ENCODE data around the gene AKT2.

Gene AKT2

GRCh38 chr19:40277356-40278059 lies 7.6 kb downstream of the AKT2 start:
- FAIRE-seq, result no peak
- DNase-seq (ENCODE audit: extremely low spot score, insufficient read length, low read depth), result no peak

- DNase-seq (ENCODE audit: extremely low spot score, insufficient read length, low read depth) (no peak), FAIRE-seq (peak; percentile 72)
Observed at GRCh38 chr19:40274585-40275544, 10.3 kb downstream of the AKT2 start.

DNA sequence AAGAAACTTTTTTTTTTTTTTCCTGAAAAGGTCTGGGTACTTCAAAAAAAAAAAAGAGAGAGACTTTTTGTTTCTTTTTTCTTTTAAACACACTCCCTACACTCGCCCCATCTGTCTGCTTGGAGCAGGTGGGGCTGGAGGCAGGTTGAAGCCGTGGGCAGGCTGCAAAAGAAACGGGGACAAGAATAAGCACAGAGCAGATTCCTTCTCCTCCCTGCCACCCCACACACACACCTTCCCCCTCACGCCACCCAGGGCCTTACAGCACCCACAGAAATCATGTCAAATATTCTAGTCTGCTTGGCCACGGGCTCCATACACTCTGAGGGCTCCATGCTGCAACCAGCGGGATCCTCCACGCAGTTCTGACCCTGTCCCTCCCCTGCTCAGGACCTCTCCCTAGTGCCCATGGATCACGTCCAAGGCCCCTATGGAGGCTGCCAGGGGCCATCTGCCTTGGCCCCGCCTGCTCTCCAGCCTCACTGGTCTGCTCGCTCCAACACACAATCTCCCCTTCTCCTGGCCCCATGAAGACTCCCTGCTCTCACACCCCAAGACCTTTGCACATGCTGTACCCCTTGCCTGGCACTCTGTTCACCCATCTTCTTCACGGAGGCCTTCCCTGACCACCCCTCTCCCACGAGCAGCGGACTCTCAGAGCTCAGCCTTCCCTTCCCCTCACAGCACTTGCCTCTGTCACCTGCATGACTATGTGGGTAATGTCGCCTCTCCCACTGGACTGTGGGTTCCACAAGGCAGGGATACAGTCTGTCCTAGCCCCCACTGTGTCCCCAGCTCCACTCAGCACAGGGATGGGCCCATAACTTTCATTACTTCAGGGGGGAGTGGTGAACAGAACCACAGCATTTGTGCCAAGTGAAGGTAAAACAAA lies 11.4 kb downstream of the AKT2 start:
- DNase-seq (ENCODE audit: extremely low spot score, insufficient read length, low read depth), result no peak
- no peak for FAIRE-seq

DNA sequence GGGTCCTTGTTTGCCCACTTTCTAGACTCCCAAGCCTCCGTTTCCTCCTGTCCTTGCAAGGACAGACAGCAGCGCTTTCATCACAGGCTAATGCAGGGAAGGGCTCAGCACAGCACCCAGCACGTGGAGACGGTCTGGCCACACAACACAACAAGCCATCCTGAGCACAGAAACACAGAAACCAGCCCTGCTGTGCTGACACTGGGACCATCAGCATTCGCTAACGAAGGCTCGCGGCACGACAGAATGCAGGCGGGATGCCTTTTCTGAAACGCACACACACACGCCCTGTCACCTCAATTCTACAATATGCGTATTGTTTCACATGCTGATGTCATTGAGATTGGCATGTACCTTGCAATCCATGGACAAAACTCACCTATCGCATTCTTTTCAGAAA lies 12.9 kb downstream of the AKT2 start:
- DNase-seq (ENCODE audit: extremely low spot score, insufficient read length, low read depth) (no peak), FAIRE-seq (no peak)

DNA sequence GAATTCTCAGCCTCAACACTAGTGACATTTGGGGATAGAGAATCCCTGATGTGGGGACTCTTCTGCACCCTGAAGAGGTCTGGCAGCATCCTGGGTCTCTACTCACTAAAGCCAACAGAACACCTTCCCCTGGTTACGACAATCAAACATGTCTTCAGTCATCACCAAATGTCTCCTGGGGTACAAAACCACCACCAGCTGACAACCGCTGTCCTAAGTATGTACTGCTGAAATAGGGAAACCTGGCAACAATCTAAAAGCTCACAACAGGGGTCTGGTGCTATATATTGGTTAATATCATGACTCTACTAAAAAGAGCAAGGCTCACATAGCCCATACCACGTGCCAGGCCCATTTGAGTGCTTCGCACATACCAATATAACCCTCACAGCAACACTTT lies 13.4 kb downstream of the AKT2 start:
- DNase-seq (ENCODE audit: extremely low spot score, insufficient read length, low read depth) (no peak), FAIRE-seq (no peak)

DNA sequence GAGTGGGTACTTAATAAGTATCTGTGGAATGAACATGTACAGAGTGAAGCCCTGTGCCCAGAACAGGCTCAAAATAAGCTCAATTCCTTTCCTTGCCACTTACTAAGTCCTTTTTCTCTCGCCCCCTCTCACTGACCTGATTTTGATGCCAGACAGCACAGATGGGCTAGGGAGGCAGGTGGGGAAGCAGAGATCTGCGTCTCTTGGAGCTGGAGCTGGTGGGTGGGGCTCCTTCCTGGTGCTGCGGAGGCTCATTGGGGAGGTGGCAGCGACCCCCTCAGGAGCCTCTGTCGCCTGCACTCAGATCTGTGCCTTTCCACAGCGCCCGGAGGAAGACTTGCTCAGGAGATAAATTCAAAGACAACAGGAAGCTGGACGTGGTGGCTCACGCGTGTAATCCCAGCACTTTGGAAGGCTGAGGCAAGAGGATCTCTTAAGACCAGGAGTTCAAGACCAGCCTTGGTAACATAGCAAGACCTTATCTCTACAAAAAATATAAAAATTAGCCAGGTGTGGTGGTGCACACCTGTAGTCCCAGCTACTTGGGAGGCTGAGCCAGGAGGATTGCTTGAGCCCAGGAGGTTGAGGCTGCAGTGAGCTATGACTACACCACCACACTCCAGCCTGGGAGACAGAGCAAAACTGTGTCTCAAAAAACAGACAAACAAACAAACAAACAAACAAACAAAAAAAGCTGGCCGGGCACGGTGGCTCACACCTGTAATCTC lies 14.6 kb downstream of the AKT2 start:
- no peak for DNase-seq (ENCODE audit: extremely low spot score, insufficient read length, low read depth)
- no peak for FAIRE-seq

GRCh38 chr19:40269216-40269940 lies 15.8 kb downstream of the AKT2 start:
- DNase-seq (ENCODE audit: extremely low spot score, insufficient read length, low read depth), result no peak
- FAIRE-seq, result no peak

GRCh38 chr19:40267601-40267997 lies 17.5 kb downstream of the AKT2 start:
- DNase-seq (ENCODE audit: extremely low spot score, insufficient read length, low read depth) (no peak), FAIRE-seq (no peak)

DNA sequence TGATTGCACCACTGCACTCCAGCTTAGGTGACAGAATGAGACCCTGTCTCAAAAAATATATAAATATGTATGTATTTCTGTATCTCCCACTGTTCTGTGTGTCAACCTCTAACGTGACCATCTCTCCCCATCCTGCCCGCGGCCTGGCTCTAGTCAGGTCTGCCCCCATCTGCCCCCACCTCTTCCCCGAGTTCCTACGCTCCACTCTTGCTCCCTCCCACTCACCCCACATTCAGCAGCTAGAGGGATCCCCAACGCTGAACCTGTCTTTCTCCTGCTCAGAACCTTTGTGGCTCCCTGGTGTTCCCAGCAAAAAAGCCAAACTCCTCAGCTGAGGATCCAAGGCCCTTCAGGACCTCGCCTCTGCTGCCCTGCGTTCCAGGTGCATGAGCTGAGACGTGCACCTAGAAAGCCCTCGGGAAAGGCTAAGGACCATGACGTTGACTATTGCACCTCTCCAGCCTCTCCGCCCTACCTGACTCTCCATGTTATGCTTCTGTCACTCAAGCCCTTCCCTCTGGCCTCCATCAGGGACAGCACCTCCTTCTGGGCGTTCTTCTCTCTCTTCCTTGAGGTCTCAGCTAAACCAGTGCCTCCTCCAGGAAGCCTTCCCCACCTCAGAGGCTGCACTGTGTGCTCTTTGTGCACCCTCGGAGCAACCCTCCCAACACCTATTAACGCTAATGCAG lies 18.1 kb downstream of the AKT2 start:
- FAIRE-seq (no peak), DNase-seq (ENCODE audit: extremely low spot score, insufficient read length, low read depth) (no peak)

DNA sequence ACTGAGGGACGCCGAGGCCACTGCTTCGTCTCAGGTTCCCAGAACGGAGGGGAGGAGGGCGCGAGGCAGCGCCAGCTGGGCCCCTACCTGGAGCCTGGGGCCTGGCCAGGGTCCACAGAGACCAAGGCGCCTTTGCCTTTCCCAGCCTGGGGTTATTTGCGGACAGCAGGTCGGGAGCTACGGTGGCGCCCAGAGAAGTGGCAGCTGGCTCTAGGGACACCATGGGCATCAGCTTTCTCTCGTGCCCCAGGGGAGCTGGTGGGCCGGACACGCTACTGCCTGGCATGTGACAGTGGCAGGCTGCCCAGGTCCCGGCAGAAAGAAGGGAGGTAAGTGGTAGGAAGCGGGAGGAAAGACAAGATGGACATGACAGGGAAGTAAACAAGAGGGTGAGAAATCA lies 19.0 kb downstream of the AKT2 start:
- FAIRE-seq (no peak), DNase-seq (ENCODE audit: extremely low spot score, insufficient read length, low read depth) (no peak)

- FAIRE-seq (no peak), DNase-seq (ENCODE audit: extremely low spot score, insufficient read length, low read depth) (no peak)
Observed at GRCh38 chr19:40265763-40266099, 19.4 kb downstream of the AKT2 start.

- no peak for DNase-seq (ENCODE audit: extremely low spot score, insufficient read length, low read depth)
- no peak for FAIRE-seq
Observed at GRCh38 chr19:40265055-40265762, 19.9 kb downstream of the AKT2 start.

DNA sequence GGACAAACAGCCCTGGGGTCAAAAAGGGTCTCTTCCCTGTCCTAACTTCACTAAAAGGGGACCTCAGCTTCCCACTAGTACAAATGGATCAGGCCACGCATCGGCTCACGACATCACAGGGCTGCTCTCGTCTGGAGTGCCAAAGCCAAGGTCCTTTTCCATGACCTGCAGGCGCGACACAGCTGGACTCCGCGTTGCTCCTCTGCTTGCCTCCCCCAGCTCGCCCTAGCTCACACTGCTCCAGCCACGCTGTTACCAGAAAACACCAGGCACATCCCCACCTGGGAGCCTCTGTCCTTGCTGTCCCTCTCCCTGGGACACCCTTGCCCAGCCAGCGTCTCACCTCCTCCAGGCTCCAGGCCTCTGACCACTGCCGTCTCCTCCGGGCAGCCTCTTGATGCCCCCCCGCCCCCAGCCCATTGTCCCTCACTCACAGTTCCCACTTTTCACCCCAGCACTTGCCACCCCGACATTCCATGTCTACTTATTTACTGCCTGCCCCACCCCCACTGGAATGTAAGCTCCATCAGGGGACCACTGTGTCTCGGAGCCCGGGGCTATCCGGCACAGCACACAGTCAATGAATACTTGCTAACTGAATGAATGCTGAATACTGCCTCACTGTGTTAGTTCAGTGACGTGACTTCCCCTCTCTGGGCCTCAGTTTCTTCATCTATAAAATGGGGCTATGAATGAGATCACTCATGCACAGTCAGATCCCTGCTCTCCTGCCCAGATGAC lies 20.7 kb downstream of the AKT2 start:
- FAIRE-seq, result no peak

GRCh38 chr19:40263440-40264313 lies 21.5 kb downstream of the AKT2 start:
- DNase-seq (ENCODE audit: extremely low spot score, insufficient read length, low read depth) (no peak), FAIRE-seq (no peak)

More for the DNA sequence above, 20.7 kb downstream of the AKT2 start:
- DNase-seq (ENCODE audit: extremely low spot score, insufficient read length, low read depth), result no peak

DNA sequence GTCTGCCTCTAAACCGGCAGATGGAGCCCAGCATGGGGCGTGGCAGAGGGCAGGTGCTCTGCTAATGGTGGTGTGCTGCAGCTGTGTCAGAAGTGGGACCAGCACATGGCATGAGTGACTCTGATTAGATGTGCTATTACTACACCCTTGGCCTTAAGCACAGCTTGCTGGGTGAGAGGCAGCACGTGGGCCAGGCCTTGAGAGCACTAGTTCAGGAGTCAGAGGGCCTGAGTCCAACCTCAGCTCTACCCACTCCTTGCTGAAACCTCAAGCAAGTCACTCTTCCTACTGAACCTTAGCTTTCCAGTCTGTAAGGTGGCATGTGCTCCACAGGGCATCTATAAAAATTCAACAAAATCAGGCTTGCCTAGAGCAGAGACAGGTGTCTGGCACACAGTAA lies 22.7 kb downstream of the AKT2 start:
- FAIRE-seq, result no peak

GRCh38 chr19:40261631-40262030 lies 23.5 kb downstream of the AKT2 start:
- FAIRE-seq, result no peak
- DNase-seq (ENCODE audit: extremely low spot score, insufficient read length, low read depth), result no peak

More for the DNA sequence above, 22.7 kb downstream of the AKT2 start:
- no peak for DNase-seq (ENCODE audit: extremely low spot score, insufficient read length, low read depth)

All from GM18507 (cell line).